Thymus (tissue), 11 donors: Measurements from ENCODE around the gene GALT. TPM values are rescaled to one million over a fixed set of nuclear protein-coding genes. Genes with fewer than 3 reads are reported as not detected.

Experiments used
- DNase-seq, 9 donors: peaks; one replicate each; pipeline ENCODE4 v3.0.0-alpha.2; 2013; ENCODE audit warnings: low spot score in 9 of 9, low read depth in 6 of 9, missing footprints in 1 of 9
- H3K27ac ChIP-seq, 2 donors: one replicate each; pipeline ENCODE4 v1.5.1; 2013; ENCODE audit warnings: control low read depth in 1 of 2, low read depth in 1 of 2, low read length in 1 of 2, mild to moderate bottlenecking in 1 of 2, moderate library complexity in 1 of 2
- H3K27me3 ChIP-seq, 2 donors: one replicate each; pipeline ENCODE4 v1.5.1; 2013; ENCODE audit warnings: low read length in 1 of 2; ENCODE audit not compliant: control insufficient read depth in 2 of 2, insufficient read depth in 1 of 2
- H3K36me3 ChIP-seq, 2 donors: one replicate each; pipeline ENCODE4 v1.5.1; 2013; ENCODE audit warnings: low read length in 1 of 2, mild to moderate bottlenecking in 1 of 2, moderate library complexity in 1 of 2; ENCODE audit not compliant: control insufficient read depth in 2 of 2, insufficient read depth in 2 of 2
- H3K4me1 ChIP-seq, 2 donors: one replicate each; pipeline ENCODE4 v1.5.1; 2013; ENCODE audit warnings: low read length in 2 of 2; ENCODE audit not compliant: control insufficient read depth in 2 of 2, insufficient read depth in 2 of 2
- H3K4me3 ChIP-seq, 2 donors: one replicate each; pipeline ENCODE4 v1.5.1; 2013; ENCODE audit warnings: low read length in 2 of 2, control low read depth in 1 of 2, mild to moderate bottlenecking in 1 of 2
- H3K9me3 ChIP-seq, 2 donors: one replicate each; pipeline ENCODE4 v1.5.1; 2013; ENCODE audit warnings: low read length in 1 of 2, mild to moderate bottlenecking in 1 of 2; ENCODE audit not compliant: control insufficient read depth in 2 of 2, insufficient read depth in 1 of 2
- WGBS: extraction: QIAGEN DNeasy Blood & Tissue Kit; methylation state at CpG from one replicate; pipeline ENCODE4 v1.1.7; 2013; 5-methylcytosine and 5-hydroxymethylcytosine counted together
- polyA plus RNA-seq: library from polyadenylated mRNA; stranded (reverse); fragments of 200-250 nt; gene quantifications from one replicate; pipeline ENCODE4 v1.2.3, GENCODE V29; 2013
- total RNA-seq: library from RNA; stranded (reverse); fragments of 120-200 nt; gene quantifications from one replicate; pipeline ENCODE4 v1.2.4, GENCODE V29; 2013
- donor health status: healthy.

Gene GALT
- total and polyA plus RNA-seq, 2 donors, result 34.5 to 61.8 TPM

- WGBS, result 82% methylated on average over 4 of the region's 4 CpGs
- H3K9me3 ChIP-seq, result no peaks in the 10 kb centered on the region
- H3K27me3 ChIP-seq, result no peaks in the 10 kb centered on the region
- H3K27ac ChIP-seq, result no peak overlapping the region
- no peaks in the 10 kb centered on the region for H3K36me3 ChIP-seq
- H3K4me1 ChIP-seq, result peaks cover 0 to 10% of the 10 kb centered on the region in 2 donors
- H3K4me3 ChIP-seq, result no peak overlapping the region
- DNase-seq, result no peak
Measured at GRCh38 chr9:34685591-34685990, 39.1 kb downstream of the GALT start.

GRCh38 chr9:34686231-34686630 is 39.8 kb downstream of the GALT start:
- Histone ChIP-seq H3K9me3 (no peaks in the 10 kb centered on the region), H3K27me3 (no peaks in the 10 kb centered on the region), H3K27ac (no peak overlapping the region), H3K4me1 (peaks cover 0 to 10% of the 10 kb centered on the region in 2 donors), H3K4me3 (no peak overlapping the region), H3K36me3 (no peaks in the 10 kb centered on the region)
- DNase-seq, result no peak
- 89% methylated on average over 5 of the region's 5 CpGs for WGBS

GRCh38 chr9:34686732-34687131 is 40.3 kb downstream of the GALT start:
- no peak overlapping the region for H3K4me3 ChIP-seq
- H3K27me3 ChIP-seq, result no peaks in the 10 kb centered on the region
- no peaks in the 10 kb centered on the region for H3K36me3 ChIP-seq
- H3K9me3 ChIP-seq, result no peaks in the 10 kb centered on the region
- WGBS, result 22% methylated on average over 1 of the region's 1 CpG
- no peak for DNase-seq
- peaks cover 0 to 13% of the 10 kb centered on the region in 2 donors for H3K4me1 ChIP-seq
- no peak overlapping the region for H3K27ac ChIP-seq

GRCh38 chr9:34687276-34688030 is 41.0 kb downstream of the GALT start:
- H3K4me1 ChIP-seq, result peaks cover 0 to 14% of the 10 kb centered on the region in 2 donors
- H3K27me3 ChIP-seq, result no peaks in the 10 kb centered on the region
- no peak overlapping the region for H3K27ac ChIP-seq
- no peaks in the 10 kb centered on the region for H3K36me3 ChIP-seq
- DNase-seq, result no peak
- 91% methylated on average over 10 of the region's 10 CpGs for WGBS
- H3K9me3 ChIP-seq, result no peaks in the 10 kb centered on the region
- no peak overlapping the region for H3K4me3 ChIP-seq

- H3K4me1 ChIP-seq, result peaks cover 0 to 14% of the 10 kb centered on the region in 2 donors
- DNase-seq, result no peak
- H3K9me3 ChIP-seq, result no peaks in the 10 kb centered on the region
- no peak overlapping the region for H3K4me3 ChIP-seq
- H3K27me3 ChIP-seq, result no peaks in the 10 kb centered on the region
- peak overlapping the region; percentile 32 to 54 for H3K27ac ChIP-seq
- WGBS, result 89% methylated on average over 5 of the region's 5 CpGs
- no peaks in the 10 kb centered on the region for H3K36me3 ChIP-seq
Measured at GRCh38 chr9:34688329-34689115, 42.0 kb downstream of the GALT start.

- Histone ChIP-seq H3K36me3 (no peaks in the 10 kb centered on the region), H3K9me3 (no peaks in the 10 kb centered on the region), H3K27me3 (no peaks in the 10 kb centered on the region), H3K4me3 (peak overlapping the region in 1 of 2 donors; percentile 15), H3K4me1 (peaks cover 0 to 14% of the 10 kb centered on the region in 2 donors), H3K27ac (no peak overlapping the region)
- no peak for DNase-seq
- 88% methylated on average over 4 of the region's 4 CpGs for WGBS
Measured at GRCh38 chr9:34689116-34689470, 42.6 kb downstream of the GALT start.

GRCh38 chr9:34689512-34689911 is 43.0 kb downstream of the GALT start:
- Histone ChIP-seq H3K4me1 (peaks cover 0 to 14% of the 10 kb centered on the region in 2 donors), H3K4me3 (peak overlapping the region in 1 of 2 donors; percentile 15), H3K27ac (peak overlapping the region; percentile 43 to 48), H3K36me3 (no peaks in the 10 kb centered on the region), H3K27me3 (no peaks in the 10 kb centered on the region), H3K9me3 (no peaks in the 10 kb centered on the region)
- no peak for DNase-seq
- WGBS, result 89% methylated on average over 8 of the region's 8 CpGs

- peak in 1 of 9 donors; percentile 19 for DNase-seq
- Histone ChIP-seq H3K9me3 (no peaks in the 10 kb centered on the region), H3K36me3 (no peaks in the 10 kb centered on the region), H3K4me3 (peak within 1 kb of the TSS in 1 of 2 donors; percentile 15), H3K27ac (peak within 1 kb of the TSS in 1 of 2 donors; percentile 39), H3K4me1 (peaks cover 0 to 14% of the 10 kb centered on the region in 2 donors), H3K27me3 (no peaks in the 10 kb centered on the region)
- 47% methylated on average over 6 of the region's 6 CpGs for WGBS
Measured at GRCh38 chr9:34690983-34691935, 44.8 kb downstream of the GALT start, which contains the start of gene CCL19. Gene CCL19, minus strand, starts transcription at chr9:34691276. Its CDS starts 137 bp downstream, at chr9:34691139.
